ENCODE measurements around the gene TLE1.
"Not testable (repeated sequence)": the region's sequence is repeated elsewhere in the genome, so short reads cannot be mapped to it uniquely, and the experiment has no call there.

The TLE1 gene

DNA sequence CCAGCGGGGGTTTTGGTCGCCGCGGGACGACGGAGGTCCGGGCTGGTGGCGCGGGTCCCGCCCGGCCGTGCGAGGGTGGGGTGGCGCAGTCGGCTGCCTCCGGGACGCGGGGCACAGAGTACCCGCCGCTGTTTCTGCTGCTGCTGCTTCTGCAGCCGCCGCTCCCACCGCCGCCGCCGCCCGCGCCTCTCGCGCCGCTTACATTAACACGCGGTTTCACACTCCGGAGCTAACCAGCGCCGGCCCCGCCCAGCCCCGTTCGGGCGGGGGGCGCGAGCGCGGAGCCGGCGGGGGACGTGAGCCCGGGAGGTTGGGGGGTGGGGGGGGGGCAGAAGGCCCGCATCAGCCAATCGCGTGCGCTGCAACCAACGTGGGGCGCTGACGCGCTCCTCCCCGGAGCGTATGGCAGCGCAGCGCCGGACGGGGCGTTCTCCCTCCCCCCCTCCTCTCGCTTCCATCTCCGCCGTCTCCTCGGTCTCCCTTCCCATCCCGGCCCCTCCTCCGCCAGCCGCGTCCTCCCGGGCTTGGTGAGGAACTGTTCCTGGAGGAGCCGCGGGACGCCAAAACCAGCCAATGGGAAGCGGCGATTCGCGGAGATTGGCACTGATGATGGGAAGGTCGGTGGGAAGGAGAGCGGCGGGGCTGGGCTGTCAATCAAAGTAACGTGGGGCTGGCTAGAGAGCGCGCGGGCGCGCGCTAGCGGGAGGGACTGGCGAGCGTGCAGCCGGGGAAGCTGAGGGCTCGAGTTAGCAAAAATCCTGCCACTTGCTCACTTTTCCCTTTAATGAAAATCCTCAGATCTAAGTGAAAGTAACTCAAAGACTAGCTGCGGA is at the start of gene TLE1:
Gene TLE1 (minus strand): TSS at position 205 of the 833 bp plus-strand sequence. CDS start 1,307 bp downstream, outside the sequence.
- peak; percentile 63 for DNase-seq (ENCODE audit: low read depth)

DNA sequence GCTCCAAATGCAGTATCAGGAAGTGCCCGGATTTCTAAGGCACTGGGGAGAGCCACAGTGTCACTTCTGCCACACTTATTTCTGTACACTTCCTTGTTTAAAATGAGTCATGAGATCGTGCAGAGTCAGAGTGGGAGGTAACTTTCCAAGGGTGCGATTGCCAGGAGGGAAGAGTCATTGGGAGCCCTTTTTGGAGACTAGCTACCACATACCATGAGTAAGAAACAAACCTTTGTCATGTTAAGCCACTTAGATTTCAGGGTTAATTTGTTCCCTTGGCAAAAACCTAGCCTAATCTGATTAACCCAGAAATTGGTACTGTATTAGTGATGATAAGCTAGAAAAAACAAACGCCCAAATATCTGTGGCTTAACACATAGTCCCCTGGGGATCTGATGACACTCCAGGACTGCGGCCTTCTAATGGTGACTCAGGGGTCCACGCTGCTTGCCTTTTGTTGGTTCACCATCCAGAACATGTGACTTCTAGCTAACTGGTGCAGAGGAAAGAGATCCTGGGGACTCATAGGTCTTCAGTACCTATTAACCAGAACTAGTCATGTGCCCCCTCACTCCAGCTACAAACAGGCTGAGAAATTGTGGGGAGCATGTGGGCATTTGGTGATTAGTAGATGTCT is 48.6 kb upstream of the TLE1 start:
- DNase-seq (ENCODE audit: low read depth): no peak

DNA sequence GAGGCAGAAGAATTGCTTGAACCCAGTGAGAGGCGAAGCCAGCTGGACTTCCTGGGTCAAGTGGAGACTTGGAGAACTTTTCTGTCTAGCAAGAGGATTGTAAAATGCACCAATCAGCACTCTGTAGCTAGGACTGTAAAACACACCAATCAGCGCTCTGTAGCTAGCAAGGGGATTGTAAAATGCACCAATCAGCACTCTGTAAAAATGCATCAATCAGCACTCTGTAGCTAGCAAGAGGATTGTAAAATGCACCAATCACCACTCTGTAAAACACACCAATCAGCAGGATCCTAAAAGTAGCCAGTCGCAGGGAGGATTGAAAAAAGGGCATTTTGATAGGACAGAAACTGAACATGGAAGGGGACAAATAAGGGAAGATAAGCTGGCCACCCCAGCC is 41.2 kb upstream of the TLE1 start:
- not testable (repeated sequence) for DNase-seq (ENCODE audit: low read depth)

DNA sequence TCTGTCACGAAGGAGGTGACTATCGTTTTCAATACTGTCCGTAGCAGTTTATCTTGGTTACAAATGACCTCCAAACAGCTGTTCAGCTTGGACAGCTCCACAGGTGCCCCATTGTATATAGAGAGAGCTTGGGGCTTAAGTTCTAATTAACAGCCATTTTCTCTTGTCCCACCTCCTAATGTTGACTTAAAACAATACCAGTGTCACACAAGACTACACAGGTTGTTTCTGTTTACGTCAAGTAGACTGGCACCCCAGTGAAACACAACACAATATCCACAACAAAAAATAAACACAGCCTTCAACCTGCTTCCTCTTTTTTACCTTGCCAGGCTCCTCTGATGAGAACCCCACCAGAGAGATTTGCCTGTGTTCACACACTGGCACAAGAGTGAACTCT is 39.8 kb upstream of the TLE1 start:
- no peak for DNase-seq (ENCODE audit: low read depth)

DNA sequence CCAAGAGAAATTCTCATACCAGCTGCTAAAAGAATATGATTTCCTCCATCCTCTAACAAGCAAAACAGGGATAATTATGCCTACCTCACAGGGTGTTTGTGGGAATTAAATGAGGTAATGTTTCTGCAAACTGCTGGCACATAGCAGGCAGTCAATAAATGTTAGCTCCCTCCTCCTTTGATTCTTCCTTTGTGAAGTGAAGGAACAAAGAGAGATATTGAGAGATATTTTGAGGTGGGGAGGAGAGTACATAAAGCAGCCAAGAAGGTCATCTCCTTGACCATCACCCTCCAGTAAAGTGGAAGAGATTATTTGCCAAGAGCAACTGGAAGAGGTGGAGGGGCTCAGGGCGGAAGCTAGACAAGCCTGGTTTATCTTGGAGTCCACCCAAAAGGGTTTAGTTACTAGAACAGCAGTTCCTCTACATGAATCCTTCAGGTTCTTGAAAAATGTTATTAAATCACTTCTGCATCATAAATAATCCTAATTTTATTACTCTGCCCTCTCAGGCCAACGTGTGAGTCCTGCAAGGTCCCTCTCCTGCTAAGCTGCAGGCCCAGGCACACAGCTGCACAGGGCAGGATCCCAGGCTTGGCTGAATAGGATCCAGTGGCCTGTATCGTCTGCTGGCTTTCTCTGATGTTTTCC is 35.0 kb upstream of the TLE1 start:
- DNase-seq (ENCODE audit: low read depth): no peak

DNA sequence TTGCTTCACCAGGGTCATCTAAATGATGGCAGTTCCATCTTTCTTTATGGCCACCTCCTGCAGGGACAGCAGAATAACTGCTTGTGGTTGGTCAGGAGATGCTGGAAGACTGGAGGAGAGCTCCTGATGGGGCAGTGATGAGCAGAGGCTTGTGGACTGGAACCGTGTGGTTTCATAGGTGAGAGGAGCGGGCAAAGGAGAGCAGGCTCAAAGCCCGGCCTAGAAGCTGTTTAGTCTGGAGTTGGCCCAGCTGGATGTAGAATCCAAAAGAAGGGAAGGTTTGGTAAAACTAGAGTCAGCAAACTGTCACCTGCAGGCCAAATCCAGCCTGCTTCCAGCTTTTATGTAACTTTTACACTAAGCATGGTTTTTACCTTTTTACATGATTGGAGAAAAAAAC is 32.9 kb upstream of the TLE1 start:
- no peak for DNase-seq (ENCODE audit: low read depth)

DNA sequence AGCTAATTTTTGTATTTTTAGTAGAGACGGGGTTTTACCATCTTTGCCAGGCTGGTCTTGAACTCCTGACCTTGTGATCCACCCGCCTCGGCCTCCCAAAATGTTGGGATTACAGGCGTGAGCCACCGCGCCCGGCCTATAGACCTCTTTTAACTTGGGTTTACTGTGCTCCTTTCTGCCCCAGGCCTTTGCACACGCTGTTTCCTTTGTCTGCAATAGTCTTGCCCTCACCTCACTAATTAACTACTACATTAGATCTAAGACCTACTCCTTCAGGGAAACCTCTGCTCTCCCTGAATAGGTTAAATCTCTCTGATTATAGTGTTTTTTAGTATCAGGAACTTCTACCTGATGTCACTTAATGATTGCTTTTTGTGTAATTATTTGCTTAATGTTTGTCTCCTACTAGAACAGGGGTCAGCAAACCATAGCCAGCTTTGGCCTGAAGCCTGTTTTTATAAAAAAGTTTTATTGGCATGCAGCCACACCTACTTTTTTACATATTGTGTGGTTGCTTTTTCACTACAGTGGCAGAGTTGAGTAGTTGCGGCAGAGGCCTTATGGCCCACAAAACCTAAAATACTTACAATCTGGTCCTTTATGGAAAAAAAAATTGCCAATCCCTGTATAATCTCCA is 31.2 kb upstream of the TLE1 start:
- DNase-seq (ENCODE audit: low read depth): no peak

DNA sequence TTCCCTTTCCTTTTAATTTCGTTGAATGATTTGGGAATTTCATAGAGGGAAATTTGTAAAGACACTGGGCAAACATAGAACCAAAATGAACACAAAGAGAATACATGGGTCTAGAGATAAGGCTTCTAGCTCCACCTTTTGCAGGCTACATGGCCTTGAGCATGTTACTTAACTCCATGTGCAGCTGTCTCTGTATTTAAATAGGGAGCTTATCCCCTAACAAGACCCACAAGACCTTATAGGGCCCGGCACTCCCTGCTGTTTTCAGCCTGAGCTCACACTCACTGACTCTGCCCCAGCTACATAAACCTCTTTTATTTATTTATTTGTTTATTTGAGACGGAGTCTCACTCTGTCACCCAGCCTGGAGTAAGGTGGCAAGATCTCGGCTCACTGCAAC is 30.6 kb upstream of the TLE1 start:
- DNase-seq (ENCODE audit: low read depth): no peak

DNA sequence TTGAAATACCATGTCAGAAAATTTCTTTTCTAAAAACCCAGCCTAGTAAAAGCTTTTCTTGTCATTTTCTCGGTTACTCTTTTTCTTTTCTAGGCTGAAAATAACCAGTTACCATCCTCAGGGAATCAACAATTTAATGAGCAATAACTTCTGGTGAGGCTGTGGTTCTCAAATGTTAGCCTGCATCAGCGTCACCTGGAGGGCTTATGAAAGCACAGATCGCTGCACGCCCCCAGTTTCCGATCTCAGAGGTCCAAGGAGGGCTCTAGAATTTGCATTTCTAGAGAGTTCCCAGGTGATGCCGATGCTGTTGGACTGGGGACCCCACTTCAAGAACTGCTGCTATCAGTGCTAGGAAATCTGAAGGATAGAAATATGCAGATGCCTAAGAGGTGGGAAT is 28.9 kb upstream of the TLE1 start:
- no peak for DNase-seq (ENCODE audit: low read depth)

DNA sequence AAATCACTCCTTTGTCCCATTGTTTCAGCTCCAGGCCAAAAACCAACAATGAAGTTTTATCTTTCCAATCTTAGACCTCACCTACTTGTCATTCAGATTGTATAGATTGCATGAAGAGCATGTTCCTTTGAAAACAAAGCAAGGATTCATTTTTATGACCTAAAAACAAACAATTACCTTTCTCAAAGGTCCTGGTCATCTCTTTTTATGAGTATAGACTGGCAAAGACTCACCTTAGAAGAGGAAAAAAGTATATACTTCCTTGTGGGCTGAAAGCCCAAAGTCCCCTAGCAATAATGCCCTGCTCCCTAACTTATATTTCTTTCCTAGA is 28.4 kb upstream of the TLE1 start:
- DNase-seq (ENCODE audit: low read depth): no peak

DNA sequence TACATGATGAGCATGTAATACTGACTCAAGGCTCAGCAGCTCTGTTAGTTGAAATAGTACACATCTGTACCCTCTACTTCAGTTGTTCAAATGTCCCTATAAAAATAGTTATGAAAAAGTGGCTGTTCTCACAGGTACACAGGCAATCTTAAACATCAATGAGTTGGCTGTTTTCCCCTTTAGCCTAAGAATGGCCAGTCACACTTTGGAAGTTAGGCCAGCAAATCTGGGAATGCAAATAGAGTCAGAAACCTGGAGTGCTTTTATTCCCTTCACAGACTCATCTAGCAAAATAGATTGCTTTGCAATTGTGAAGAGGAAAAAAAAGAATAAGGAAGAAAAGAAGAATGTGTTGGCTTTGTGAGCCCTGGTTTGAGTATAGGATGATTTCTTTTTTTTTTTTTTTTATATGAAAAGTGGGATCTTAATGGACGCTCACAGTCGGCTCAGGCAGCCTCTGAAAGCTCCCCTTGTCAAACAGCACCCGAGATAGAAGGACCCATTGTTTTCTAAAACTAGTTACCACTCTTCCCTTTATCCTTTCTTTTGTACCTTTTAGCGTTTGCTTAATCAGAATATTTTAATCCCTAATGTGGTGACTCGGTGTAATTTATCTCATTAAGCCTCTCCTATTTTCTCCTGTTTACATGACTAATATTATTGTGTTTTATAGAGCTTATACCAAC is 27.9 kb upstream of the TLE1 start:
- DNase-seq (ENCODE audit: low read depth): no peak

DNA sequence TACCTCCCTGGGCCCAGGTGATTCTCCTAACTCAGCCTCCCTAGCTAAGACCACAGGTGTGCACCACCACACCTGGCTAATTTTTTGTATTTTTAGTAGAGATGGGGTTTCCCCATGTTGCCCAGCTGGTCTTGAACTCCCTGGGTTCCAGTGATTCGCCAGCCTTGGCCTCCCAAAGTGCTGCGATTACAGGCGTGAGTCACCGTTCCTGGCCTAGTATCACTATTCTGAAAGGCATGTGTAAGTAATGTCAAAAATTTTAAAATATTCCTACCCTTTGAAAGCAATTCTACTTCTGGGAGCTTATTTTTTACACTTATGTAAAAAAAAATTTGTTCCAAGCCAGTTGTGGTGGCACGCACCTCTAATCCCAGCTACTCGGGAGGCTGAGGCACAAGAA is 27.1 kb upstream of the TLE1 start:
- no peak for DNase-seq (ENCODE audit: low read depth)

DNA sequence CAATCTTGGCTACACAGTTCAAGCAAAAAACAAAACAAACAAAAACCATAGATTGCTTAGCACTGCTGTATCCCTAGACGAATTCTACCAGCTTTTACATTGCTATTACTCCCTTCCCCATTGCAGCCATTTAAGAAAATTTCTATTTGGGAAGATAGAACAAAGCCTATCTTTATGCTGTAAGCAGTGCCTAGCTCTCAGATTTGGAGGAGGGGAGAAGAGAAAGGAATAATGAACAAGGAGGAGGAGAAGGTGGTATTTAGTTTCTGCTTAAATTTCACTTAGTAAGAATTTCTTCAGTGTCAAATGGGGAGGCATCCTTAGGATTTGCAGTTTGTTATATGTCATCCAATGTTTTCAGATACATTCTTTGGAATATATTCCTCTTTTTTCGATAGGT is 16.2 kb upstream of the TLE1 start:
- no peak for DNase-seq (ENCODE audit: low read depth)

DNA sequence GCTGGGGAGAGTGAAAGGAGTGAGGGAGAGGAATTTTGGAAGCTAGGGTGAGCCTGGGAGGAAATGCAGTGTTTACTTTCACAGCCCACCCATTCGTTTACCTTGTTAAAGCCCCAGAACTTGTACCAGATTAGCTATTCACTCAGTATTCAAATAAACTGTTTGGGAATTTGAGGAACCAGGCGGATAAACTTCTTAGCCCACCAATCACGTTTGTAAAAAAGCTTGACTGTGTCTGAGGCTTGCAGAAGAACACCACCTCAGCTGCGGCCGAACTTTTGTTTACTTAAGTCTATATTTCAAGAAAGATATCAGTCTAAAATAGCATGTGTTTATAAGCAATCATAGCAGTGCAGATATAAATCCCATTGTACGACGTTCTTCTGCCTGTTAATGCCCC is 5.2 kb upstream of the TLE1 start:
- no peak for DNase-seq (ENCODE audit: low read depth)

DNA sequence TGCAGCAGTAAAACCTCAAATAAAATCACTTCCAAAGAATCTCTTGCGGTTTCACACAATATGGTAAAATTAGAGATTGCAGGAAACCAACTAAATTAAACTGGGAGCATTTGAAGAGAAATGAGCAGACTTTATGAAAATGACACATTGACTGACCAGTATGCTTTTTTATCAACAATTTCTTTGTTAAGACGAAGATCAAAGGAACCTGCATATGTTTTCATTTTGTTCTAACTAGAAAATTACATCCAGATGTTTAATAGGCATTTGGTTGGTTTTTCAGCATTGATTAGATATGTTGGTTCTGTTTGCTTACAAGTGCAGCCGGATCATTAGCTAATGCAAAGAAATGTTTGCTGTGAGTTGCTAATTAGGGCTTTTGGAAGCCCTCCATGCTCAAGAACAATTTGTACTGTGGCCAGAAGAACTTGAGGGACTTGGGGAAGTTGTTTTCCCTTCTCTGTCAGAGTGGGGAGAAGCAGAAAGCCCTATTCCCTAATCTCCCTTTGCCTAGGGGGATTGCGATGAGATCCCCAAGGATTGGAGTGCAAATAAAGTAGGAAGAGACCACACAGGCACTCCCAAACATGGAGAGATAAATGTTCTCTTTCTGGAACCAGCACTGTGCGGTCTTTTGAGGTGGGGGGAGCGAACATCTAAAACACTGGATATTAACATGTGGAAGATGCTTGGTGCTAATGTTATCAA is 4.5 kb upstream of the TLE1 start:
- DNase-seq (ENCODE audit: low read depth): no peak

DNA sequence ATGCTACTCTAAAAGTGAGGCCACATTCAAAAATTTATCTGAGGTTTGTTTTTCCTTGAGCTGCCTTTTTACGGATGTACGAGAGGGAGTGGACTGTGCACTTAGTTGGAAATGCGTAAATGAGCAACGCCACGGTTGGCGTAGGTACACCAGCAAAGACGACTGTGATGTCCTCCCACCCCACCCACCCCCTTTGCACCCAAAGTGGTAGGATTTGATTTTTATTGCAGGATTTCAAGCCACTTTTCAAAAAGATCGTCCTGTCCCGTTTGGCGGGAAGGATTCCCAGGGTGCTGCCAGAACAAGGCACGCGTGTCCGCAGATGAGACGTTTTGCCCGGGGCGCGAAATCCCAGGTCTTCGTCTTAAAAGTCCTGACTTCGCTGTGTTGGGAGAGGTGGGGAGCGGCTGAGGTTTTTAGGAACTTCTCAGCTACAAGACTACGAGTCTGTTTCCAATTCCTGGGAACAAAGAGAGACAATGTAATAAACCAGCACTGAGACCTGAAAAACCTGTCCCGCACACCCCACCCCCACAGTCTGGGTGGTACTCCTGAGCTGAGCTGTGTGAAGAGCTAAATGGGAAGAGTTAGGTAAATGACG is 1.0 kb upstream of the TLE1 start:
- no peak for DNase-seq (ENCODE audit: low read depth)

DNA sequence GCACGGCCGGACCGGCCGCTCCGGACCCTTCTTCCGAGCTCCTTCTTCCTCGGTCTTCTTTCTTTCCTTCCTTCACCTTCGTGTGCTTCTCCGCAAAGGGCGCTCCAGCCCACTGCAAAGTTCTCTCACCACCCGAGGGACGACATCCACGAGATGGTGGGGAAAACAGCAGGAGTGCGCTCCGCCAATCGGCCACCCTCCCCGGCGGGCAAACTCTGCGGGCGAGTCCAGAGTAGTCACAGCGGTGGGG is 329 bp downstream of the TLE1 start:
- DNase-seq (ENCODE audit: low read depth): not testable (repeated sequence)

DNA sequence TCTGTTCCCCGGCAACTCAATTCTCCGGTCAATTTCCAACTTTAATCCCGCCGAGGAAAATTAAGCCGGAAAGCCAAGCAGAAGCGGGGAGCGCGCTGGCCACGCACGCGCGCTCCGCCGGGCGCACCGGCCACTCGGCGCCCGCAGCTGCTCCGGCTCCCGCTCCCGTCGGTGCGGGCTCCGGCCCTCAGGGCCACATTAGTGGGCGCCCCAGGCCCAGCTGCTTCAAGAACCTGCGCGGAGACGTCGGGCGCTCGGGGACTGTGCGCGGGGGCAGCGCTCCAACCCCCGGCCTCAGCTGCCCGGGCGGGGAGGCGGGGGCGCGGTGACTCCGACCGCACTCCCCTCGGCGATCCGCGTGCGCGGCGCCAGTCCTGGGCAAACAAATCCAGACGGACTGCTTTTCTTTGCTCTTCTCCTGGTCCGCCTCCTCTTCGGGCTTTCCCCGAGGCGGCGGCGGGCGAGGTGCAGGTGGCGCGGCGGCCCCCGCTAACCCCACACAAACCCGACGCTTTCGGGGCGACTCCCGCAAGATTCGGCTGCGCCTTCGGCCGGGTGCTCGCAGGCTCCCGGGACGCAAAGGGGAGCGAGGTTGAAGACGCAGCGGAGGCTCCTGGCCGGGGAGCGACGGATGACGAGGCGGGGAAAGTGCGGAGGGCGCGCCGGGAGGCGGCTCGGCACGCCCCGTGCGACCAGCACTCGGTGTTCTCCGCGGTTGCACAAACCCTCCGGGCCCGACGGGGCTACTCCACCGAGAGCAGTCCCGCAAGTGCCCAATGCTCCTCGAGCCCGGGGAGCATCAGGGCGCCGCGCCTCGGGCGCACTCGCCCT is 870 bp downstream of the TLE1 start:
- DNase-seq (ENCODE audit: low read depth): not testable (repeated sequence)

DNA sequence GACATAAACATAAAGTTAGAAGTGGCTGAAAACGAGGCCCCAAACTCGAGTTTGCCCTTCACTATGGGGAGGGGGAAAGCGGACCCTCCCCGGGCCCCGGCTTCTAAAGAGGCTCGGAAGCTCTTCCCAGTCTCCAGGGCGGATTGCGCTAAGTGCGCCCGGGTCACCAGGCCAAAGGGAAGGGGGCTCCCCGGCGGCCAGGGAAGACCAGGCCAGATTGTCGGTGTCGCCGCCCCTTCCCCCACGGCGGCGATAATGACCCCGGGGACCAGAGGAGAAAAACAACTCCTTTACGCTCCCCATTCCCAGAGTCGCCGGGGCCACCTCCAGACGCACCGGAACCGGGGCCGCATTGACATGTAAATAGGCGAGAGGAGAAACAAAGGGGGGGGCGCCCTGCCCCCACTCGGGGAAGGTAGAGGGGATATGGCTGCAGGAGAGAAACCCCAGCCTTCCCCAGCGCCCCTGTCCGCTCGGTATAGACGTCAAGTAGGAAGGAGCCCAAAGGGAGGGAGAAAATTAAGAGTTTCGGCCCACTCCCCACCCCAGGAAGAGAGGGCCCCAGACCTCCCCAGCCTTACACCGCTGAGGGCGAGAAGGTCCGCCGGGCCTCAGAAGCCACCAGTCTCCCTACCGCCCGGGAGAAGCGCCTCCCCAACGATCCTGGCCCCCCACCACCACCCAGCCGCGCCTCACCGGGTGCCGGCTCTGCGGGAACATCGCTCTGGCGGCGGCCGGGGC is 1.7 kb downstream of the TLE1 start:
- DNase-seq (ENCODE audit: low read depth): no peak
